ENCODE results near the gene CD8A. TPM values are rescaled to one million over a fixed set of nuclear protein-coding genes. Genes with fewer than 3 reads are reported as not detected.

Gene CD8A
- total RNA-seq, 4 donors from 2014 or later: 0.42 to 3.9 (median 1.8) TPM; not detected in 1

DNA sequence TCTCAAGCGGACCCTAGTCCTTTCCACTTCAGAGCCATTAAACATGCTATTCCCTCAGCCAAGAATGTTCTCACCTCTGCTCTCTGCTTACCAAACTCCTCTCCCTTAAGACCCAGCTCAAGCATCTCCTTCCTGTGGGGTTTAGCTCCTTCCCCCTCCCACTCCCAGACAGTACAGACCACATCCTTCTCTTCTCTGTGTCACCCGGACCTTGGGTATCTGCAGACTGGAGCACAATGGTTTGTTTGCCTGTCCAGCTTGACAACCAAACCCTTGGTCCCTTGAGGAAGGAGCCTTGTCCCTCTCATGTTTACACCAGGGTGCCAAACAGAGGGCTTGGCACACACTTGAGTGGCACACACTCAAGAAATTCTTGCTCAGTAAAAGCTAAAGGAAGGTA lies 4.1 kb upstream of the CD8A start:
- Histone ChIP-seq H3K9me3 (peaks cover 0 to 27% (median 0%) of the 10 kb centered on the region in 3 donors), H3K27me3 (peaks cover 57% of the 10 kb centered on the region), H3K4me1 (peaks cover 0 to 19% (median 12%) of the 10 kb centered on the region in 3 donors), H3K4me3 (no peak overlapping the region), H3K27ac (no peak overlapping the region), H3K36me3 (no peaks in the 10 kb centered on the region)
- ATAC-seq: no peak
- TF ChIP-seq EP300 (IDR thresholded peaks at IDR 0.05): no peak
- WGBS, 2 donors (ENCODE audit: low coverage in 1 of 2): 81 to 100% methylated on average over 1 to 2 of the region's 2 CpGs

DNA sequence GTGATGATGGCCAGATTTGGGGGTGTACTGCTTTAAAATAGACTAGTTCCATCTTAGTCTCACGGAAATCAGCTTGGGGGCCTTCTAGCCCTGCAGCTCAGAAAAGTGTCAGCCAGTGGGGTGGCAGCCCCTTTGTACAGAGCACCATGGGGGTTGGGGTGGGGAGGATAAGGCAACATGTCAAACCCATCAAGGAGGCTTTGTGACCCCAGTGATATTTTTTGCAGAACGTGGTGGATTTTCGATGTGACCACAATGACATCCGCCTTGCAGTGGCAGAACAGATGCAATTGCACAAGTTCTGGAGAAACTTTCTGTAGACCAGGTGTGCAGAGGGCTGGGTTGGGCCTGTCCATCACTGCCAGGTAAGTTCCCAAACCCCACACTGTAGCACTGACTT lies 3.0 kb upstream of the CD8A start:
- peaks cover 0 to 27% (median 0%) of the 10 kb centered on the region in 3 donors for H3K9me3 ChIP-seq
- no peak for ATAC-seq
- H3K4me1 ChIP-seq: peaks cover 0 to 30% (median 22%) of the 10 kb centered on the region in 3 donors
- TF ChIP-seq, protein P1, sequence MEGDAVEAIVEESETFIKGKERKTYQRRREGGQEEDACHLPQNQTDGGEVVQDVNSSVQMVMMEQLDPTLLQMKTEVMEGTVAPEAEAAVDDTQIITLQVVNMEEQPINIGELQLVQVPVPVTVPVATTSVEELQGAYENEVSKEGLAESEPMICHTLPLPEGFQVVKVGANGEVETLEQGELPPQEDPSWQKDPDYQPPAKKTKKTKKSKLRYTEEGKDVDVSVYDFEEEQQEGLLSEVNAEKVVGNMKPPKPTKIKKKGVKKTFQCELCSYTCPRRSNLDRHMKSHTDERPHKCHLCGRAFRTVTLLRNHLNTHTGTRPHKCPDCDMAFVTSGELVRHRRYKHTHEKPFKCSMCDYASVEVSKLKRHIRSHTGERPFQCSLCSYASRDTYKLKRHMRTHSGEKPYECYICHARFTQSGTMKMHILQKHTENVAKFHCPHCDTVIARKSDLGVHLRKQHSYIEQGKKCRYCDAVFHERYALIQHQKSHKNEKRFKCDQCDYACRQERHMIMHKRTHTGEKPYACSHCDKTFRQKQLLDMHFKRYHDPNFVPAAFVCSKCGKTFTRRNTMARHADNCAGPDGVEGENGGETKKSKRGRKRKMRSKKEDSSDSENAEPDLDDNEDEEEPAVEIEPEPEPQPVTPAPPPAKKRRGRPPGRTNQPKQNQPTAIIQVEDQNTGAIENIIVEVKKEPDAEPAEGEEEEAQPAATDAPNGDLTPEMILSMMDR (IDR thresholded peaks at IDR 0.05): no peak
- no peak for TF ChIP-seq POLR2AphosphoS5 (IDR thresholded peaks at IDR 0.05)
- no peak for TF ChIP-seq EP300 (IDR thresholded peaks at IDR 0.05)
- no peak for TF ChIP-seq POLR2A (IDR thresholded peaks at IDR 0.05)
- no peak overlapping the region for H3K27ac ChIP-seq
- no peaks in the 10 kb centered on the region for H3K36me3 ChIP-seq
- 100% methylated on average over 1 to 4 of the region's 4 CpGs for WGBS, 2 donors (ENCODE audit: low coverage in 1 of 2)
- H3K27me3 ChIP-seq: peaks cover 68% of the 10 kb centered on the region
- H3K4me3 ChIP-seq: no peak overlapping the region

DNA sequence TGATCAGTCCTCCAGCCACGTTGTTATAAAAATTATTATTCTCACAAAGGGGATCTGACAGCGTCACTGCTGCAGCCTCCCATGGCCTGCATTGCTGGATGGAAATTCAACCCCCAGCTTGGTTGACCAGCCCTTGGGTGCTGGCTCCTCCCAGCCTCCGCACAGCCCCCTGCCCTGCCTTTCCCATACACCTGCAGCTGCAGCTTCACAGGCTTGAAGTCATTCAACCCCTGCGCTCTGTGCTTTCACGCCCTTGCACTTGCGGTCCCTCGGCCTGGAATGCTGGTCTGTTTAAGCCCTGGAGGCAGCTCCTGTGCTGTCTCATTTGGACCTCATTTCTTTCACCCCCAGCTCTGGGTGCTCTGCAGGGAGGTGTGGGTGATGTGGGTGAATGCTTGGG lies 860 bp upstream of the CD8A start:
- peaks cover 0 to 17% (median 0%) of the 10 kb centered on the region in 3 donors for H3K9me3 ChIP-seq
- 51% methylated on average over 7 of the region's 7 CpGs; no CpG with 5 or more reads in 1 of the 2 donors for WGBS, 2 donors (ENCODE audit: low coverage in 1 of 2)
- peaks cover 0 to 39% (median 22%) of the 10 kb centered on the region in 3 donors for H3K4me1 ChIP-seq
- no peak for ATAC-seq
- H3K27ac ChIP-seq: no peak overlapping the region
- peaks cover 76% of the 10 kb centered on the region for H3K27me3 ChIP-seq
- TF ChIP-seq EP300 (IDR thresholded peaks at IDR 0.05): no peak
- no peak for TF ChIP-seq POLR2AphosphoS5 (IDR thresholded peaks at IDR 0.05)
- H3K36me3 ChIP-seq: no peaks in the 10 kb centered on the region
- H3K4me3 ChIP-seq: no peak overlapping the region

DNA sequence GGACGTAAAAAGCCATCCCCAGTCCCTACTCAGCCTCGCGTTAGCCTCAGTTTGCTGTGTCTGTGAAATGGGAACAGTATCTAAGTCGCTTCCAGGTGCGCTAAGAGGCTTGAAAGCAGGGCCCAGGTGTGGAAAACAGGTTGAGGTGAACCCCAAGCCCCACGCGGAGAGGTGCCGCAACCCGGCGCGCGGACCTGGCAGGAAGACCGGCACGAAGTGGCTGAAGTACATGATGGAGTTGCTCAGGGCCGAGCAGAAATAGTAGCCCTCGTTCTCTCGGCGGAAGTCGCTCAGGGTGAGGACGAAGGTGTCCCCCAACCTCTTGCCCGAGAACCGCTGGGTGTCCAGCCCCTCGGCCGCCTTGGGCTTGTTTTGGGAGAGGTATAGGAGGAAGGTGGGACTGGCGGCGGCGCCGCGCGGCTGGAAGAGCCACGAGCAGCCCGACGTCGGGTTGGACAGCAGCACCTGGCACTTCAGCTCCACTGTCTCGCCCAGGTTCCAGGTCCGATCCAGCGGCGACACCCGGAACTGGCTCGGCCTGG lies 508 bp downstream of the CD8A start:
- peak; percentile 21 for ATAC-seq
- Histone ChIP-seq H3K4me3 (peak overlapping the region in 1 of 2 donors; percentile 39), H3K27ac (peak overlapping the region in 1 of 4 donors; percentile 8), H3K4me1 (peaks cover 0 to 39% (median 22%) of the 10 kb centered on the region in 3 donors), H3K36me3 (no peaks in the 10 kb centered on the region), H3K27me3 (peaks cover 73% of the 10 kb centered on the region), H3K9me3 (peaks cover 0 to 5% (median 0%) of the 10 kb centered on the region in 3 donors)
- WGBS, 2 donors (ENCODE audit: low coverage in 1 of 2): 7 to 30% methylated on average over 2 to 7 of the region's 40 CpGs
- no peak for TF ChIP-seq POLR2A (IDR thresholded peaks at IDR 0.05)
- TF ChIP-seq, protein P1 (IDR thresholded peaks at IDR 0.05): no peak
- TF ChIP-seq EP300 (IDR thresholded peaks at IDR 0.05): no peak
- no peak for TF ChIP-seq POLR2AphosphoS5 (IDR thresholded peaks at IDR 0.05)

DNA sequence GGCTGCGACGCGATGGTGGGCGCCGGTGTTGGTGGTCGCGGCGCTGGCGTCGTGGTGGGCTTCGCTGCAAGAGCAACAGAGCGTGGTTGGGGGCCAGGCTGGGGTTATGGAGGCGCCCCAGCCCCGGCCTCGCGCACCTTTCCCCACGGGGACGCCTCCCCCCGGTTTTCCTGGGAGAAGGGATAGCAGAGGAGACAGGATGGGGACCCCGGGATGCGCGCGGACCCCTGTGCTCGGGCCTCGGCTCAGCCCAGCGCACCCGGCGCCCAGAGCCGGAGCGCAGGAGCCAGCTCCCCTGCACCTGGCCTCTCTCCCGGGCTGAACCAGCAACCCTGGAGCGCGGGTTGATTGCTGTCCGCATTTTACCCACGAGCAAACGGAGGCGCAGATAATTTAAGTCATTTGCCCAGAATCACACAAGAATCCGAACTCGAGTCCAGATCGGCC lies 1.0 kb downstream of the CD8A start:
- Histone ChIP-seq H3K27me3 (peaks cover 68% of the 10 kb centered on the region), H3K36me3 (no peaks in the 10 kb centered on the region), H3K9me3 (no peaks in the 10 kb centered on the region), H3K4me3 (peak overlapping the region in 1 of 2 donors; percentile 39), H3K4me1 (peaks cover 0 to 39% (median 22%) of the 10 kb centered on the region in 3 donors), H3K27ac (no peak overlapping the region)
- no peak for ATAC-seq
- WGBS, 2 donors (ENCODE audit: low coverage in 1 of 2): 13 to 30% methylated on average over 2 to 8 of the region's 40 CpGs
- TF ChIP-seq EP300 (IDR thresholded peaks at IDR 0.05) (no peak), POLR2A (IDR thresholded peaks at IDR 0.05) (no peak), POLR2AphosphoS5 (IDR thresholded peaks at IDR 0.05) (no peak)
- TF ChIP-seq, protein P1 (IDR thresholded peaks at IDR 0.05): no peak
